Lower lobe of right lung (tissue), 2 donors: ENCODE results near the gene TMEM259. TPM values are rescaled to one million over a fixed set of nuclear protein-coding genes. Genes with fewer than 3 reads are reported as not detected.
A peak's percentile ranks its signal among the peaks of the same experiment; 100 is the strongest.

Experiments used
- ATAC-seq, 2 donors: fragments of 200-7000 bp; cut with Tn5 transposase; one replicate each; pipeline ENCODE4 v1.9.1; 2020 to 2022; ENCODE audit warnings: mild to moderate bottlenecking in 2 of 2, moderate library complexity in 2 of 2
- DNase-seq: peaks from one replicate; pipeline ENCODE4 v3.0.0-alpha.2; 2020
- H3K27ac ChIP-seq: fragments of 200-600 bp; one replicate; pipeline ENCODE4 v1.8.0; 2022
- H3K27me3 ChIP-seq: fragments of 200-600 bp; one replicate; pipeline ENCODE4 v1.8.0; 2022; ENCODE audit warnings: low read depth
- H3K36me3 ChIP-seq: fragments of 200-600 bp; one replicate; pipeline ENCODE4 v1.8.0; 2022; ENCODE audit warnings: mild to moderate bottlenecking
- H3K4me1 ChIP-seq: fragments of 200-600 bp; one replicate; pipeline ENCODE4 v1.8.0; 2022
- H3K4me3 ChIP-seq: fragments of 200-600 bp; one replicate; pipeline ENCODE4 v1.8.0; 2022; ENCODE audit warnings: mild to moderate bottlenecking
- H3K9me3 ChIP-seq: fragments of 200-600 bp; one replicate; pipeline ENCODE4 v1.8.0; 2022
- intact Hi-C: fragments of 100-400 bp; cut with DNase I; formaldehyde crosslinking; loops from one replicate; pipeline ENCODE4 v1.11.0; 2022
- total RNA-seq: library from RNA; stranded (reverse); fragmentation: NEBNext Ultra II Directional; extraction: Animal tissue kit (Norgen Biotek cat#: 25700); gene quantifications from one replicate; pipeline ENCODE4 v1.2.1, GENCODE V29; 2021
- TF ChIP-seq, protein P1 (sequence below): fragments of 200-600 bp; IDR thresholded peaks from one replicate; pipeline ENCODE4 v1.8.0; 2022; ENCODE audit warnings: antibody characterized with exemption, mild to moderate bottlenecking
- donor health status: DM: no; HTN: yes; CAD: no; lungs with severe emphysema.

The TMEM259 gene
- total RNA-seq, 1 donor from 2014 or later = 159 TPM

GRCh38 chr19:1042689-1043511 is 22.0 kb upstream of the TMEM259 start:
- no peak overlapping the region for H3K4me3 ChIP-seq
- TF ChIP-seq, protein P1, sequence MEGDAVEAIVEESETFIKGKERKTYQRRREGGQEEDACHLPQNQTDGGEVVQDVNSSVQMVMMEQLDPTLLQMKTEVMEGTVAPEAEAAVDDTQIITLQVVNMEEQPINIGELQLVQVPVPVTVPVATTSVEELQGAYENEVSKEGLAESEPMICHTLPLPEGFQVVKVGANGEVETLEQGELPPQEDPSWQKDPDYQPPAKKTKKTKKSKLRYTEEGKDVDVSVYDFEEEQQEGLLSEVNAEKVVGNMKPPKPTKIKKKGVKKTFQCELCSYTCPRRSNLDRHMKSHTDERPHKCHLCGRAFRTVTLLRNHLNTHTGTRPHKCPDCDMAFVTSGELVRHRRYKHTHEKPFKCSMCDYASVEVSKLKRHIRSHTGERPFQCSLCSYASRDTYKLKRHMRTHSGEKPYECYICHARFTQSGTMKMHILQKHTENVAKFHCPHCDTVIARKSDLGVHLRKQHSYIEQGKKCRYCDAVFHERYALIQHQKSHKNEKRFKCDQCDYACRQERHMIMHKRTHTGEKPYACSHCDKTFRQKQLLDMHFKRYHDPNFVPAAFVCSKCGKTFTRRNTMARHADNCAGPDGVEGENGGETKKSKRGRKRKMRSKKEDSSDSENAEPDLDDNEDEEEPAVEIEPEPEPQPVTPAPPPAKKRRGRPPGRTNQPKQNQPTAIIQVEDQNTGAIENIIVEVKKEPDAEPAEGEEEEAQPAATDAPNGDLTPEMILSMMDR = no peak
- DNase-seq (no peak), ATAC-seq (no peak)
- no peaks in the 10 kb centered on the region for H3K9me3 ChIP-seq
- H3K27ac ChIP-seq = no peak overlapping the region
- H3K4me1 ChIP-seq = peaks cover 40% of the 10 kb centered on the region
- H3K27me3 ChIP-seq = no peaks in the 10 kb centered on the region
- intact Hi-C loops = no loop called here
- peaks cover 27% of the 10 kb centered on the region for H3K36me3 ChIP-seq

GRCh38 chr19:1041835-1042685 is 21.1 kb upstream of the TMEM259 start:
- Histone ChIP-seq H3K9me3 (no peaks in the 10 kb centered on the region), H3K4me3 (no peak overlapping the region), H3K27ac (no peak overlapping the region), H3K4me1 (peaks cover 40% of the 10 kb centered on the region), H3K36me3 (peaks cover 31% of the 10 kb centered on the region), H3K27me3 (no peaks in the 10 kb centered on the region)
- ATAC-seq (no peak), DNase-seq (no peak)
- TF ChIP-seq, protein P1 = no peak
- intact Hi-C loops = no loop called here

GRCh38 chr19:1041272-1041834 is 20.4 kb upstream of the TMEM259 start:
- H3K4me3 ChIP-seq = peak overlapping the region; percentile 74
- intact Hi-C loops = no loop called here
- no peak for ATAC-seq
- DNase-seq = no peak
- H3K4me1 ChIP-seq = peaks cover 40% of the 10 kb centered on the region
- H3K27ac ChIP-seq = no peak overlapping the region
- H3K9me3 ChIP-seq = no peaks in the 10 kb centered on the region
- H3K27me3 ChIP-seq = no peaks in the 10 kb centered on the region
- peaks cover 33% of the 10 kb centered on the region for H3K36me3 ChIP-seq
- TF ChIP-seq, protein P1 = no peak

- H3K4me3 ChIP-seq = peak overlapping the region; percentile 74
- H3K27me3 ChIP-seq = no peaks in the 10 kb centered on the region
- H3K27ac ChIP-seq = peak overlapping the region; percentile 79
- H3K9me3 ChIP-seq = no peaks in the 10 kb centered on the region
- peaks cover 40% of the 10 kb centered on the region for H3K36me3 ChIP-seq
- DNase-seq (peak; percentile 93), ATAC-seq (peak; percentile 78 to 85)
- H3K4me1 ChIP-seq = peaks cover 40% of the 10 kb centered on the region
- TF ChIP-seq, protein P1 = no peak
- intact Hi-C loops = no loop called here
Observed at GRCh38 chr19:1040476-1041271, 19.8 kb upstream of the TMEM259 start.
